NB4 (cell line): ENCODE measurements around the gene NHSL1.

Experiments used
- CTCF ChIP-seq: IDR thresholded peaks from one replicate; pipeline ENCODE4 v1.5.1; 2012; ENCODE audit warnings: low read depth, low read length
- MYC ChIP-seq: IDR thresholded peaks from 2 replicates; pipeline ENCODE4 v1.6.1; 2011; ENCODE audit warnings: low read depth, low read length
- POLR2A ChIP-seq: IDR thresholded peaks from 2 replicates; pipeline ENCODE4 v1.6.1; 2011; ENCODE audit warnings: mild to moderate bottlenecking; ENCODE audit not compliant: insufficient read length; ENCODE audit errors: extremely low read depth
- TF ChIP-seq, protein P1 (sequence below): IDR thresholded peaks from 2 replicates; pipeline ENCODE4 v1.6.1; 2011; ENCODE audit warnings: low read depth, low read length

- TF ChIP-seq CTCF (no peak), POLR2A (no peak), MYC (no peak)
- TF ChIP-seq, protein P1, sequence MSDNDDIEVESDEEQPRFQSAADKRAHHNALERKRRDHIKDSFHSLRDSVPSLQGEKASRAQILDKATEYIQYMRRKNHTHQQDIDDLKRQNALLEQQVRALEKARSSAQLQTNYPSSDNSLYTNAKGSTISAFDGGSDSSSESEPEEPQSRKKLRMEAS: no peak
Measured at GRCh38 chr6:138540468-138540867, 41.2 kb upstream of the NHSL1 start.
